C1 segment of cervical spinal cord (tissue), 14 donors: ENCODE measurements around the gene SEPTIN1.

Source experiments
- DNase-seq, 14 donors: peaks; one replicate each; lab custom pipeline; 2025; lab: John Stamatoyannopoulos, UW

SEPTIN1 gene

GRCh38 chr16:30377050-30377811, 5.1 kb downstream of the SEPTIN1 start:
- peak in 5 of 14 donors; percentile 30 to 82 (median 73) for DNase-seq

GRCh38 chr16:30376461-30376902, 5.9 kb downstream of the SEPTIN1 start:
- no peak for DNase-seq

- DNase-seq: no peak
Observed at GRCh38 chr16:30375864-30376263, 6.5 kb downstream of the SEPTIN1 start.

- no peak for DNase-seq
Observed at GRCh38 chr16:30374538-30374937, 7.8 kb downstream of the SEPTIN1 start, which contains the start of gene MYL11. Gene MYL11, plus strand, starts transcription at chr16:30374802. Its CDS starts 56 bp downstream, at chr16:30374858.

GRCh38 chr16:30372725-30373124, 9.6 kb downstream of the SEPTIN1 start:
- DNase-seq: no peak

GRCh38 chr16:30372038-30372712, 10.2 kb downstream of the SEPTIN1 start:
- DNase-seq: peak in 1 of 14 donors; percentile 49

- DNase-seq: peak in 1 of 14 donors; percentile 44
Observed at GRCh38 chr16:30371248-30371816, 11.0 kb downstream of the SEPTIN1 start.

- DNase-seq: peak; percentile 99 to 100 (median 100)
Observed at GRCh38 chr16:30370456-30371247, 11.7 kb downstream of the SEPTIN1 start, which contains the start of gene TBC1D10B. Gene TBC1D10B, minus strand, starts transcription at chr16:30370494. Its CDS starts 311 bp downstream, at chr16:30370183.

GRCh38 chr16:30369938-30370455, 12.4 kb downstream of the SEPTIN1 start:
- DNase-seq: peak in 1 of 14 donors; percentile 63

GRCh38 chr16:30369091-30369937, 13.0 kb downstream of the SEPTIN1 start:
- peak in 3 of 14 donors; percentile 29 to 42 (median 32) for DNase-seq

- no peak for DNase-seq
Observed at GRCh38 chr16:30368792-30369090, 13.6 kb downstream of the SEPTIN1 start.

GRCh38 chr16:30368122-30368791, 14.1 kb downstream of the SEPTIN1 start:
- DNase-seq: peak in 2 of 14 donors; percentile 32 to 35

GRCh38 chr16:30367349-30368009, 14.9 kb downstream of the SEPTIN1 start:
- no peak for DNase-seq

- no peak for DNase-seq
Observed at GRCh38 chr16:30366511-30366910, 15.8 kb downstream of the SEPTIN1 start.

GRCh38 chr16:30365200-30365599, 17.2 kb downstream of the SEPTIN1 start:
- DNase-seq: no peak

- no peak for DNase-seq
Observed at GRCh38 chr16:30361180-30361579, 21.2 kb downstream of the SEPTIN1 start.

- DNase-seq: no peak
Observed at GRCh38 chr16:30359871-30360170, 22.5 kb downstream of the SEPTIN1 start.

GRCh38 chr16:30358990-30359870, 23.1 kb downstream of the SEPTIN1 start:
- no peak for DNase-seq

GRCh38 chr16:30358577-30358936, 23.8 kb downstream of the SEPTIN1 start:
- DNase-seq: no peak
